Lower lobe of right lung (tissue), 2 donors: ENCODE data around the gene AFF3. TPM values are rescaled to one million over a fixed set of nuclear protein-coding genes. Genes with fewer than 3 reads are reported as not detected.

Experiments used
- ATAC-seq, 2 donors: fragments of 200-7000 bp; cut with Tn5 transposase; one replicate each; pipeline ENCODE4 v1.9.1; 2020 to 2022; ENCODE audit warnings: mild to moderate bottlenecking in 2 of 2, moderate library complexity in 2 of 2
- DNase-seq: peaks from one replicate; pipeline ENCODE4 v3.0.0-alpha.2; 2020
- H3K27ac ChIP-seq: fragments of 200-600 bp; one replicate; pipeline ENCODE4 v1.8.0; 2022
- H3K27me3 ChIP-seq: fragments of 200-600 bp; one replicate; pipeline ENCODE4 v1.8.0; 2022; ENCODE audit warnings: low read depth
- H3K36me3 ChIP-seq: fragments of 200-600 bp; one replicate; pipeline ENCODE4 v1.8.0; 2022; ENCODE audit warnings: mild to moderate bottlenecking
- H3K4me1 ChIP-seq: fragments of 200-600 bp; one replicate; pipeline ENCODE4 v1.8.0; 2022
- H3K4me3 ChIP-seq: fragments of 200-600 bp; one replicate; pipeline ENCODE4 v1.8.0; 2022; ENCODE audit warnings: mild to moderate bottlenecking
- H3K9me3 ChIP-seq: fragments of 200-600 bp; one replicate; pipeline ENCODE4 v1.8.0; 2022
- intact Hi-C: fragments of 100-400 bp; cut with DNase I; formaldehyde crosslinking; loops from one replicate; pipeline ENCODE4 v1.11.0; 2022
- total RNA-seq: library from RNA; stranded (reverse); fragmentation: NEBNext Ultra II Directional; extraction: Animal tissue kit (Norgen Biotek cat#: 25700); gene quantifications from one replicate; pipeline ENCODE4 v1.2.1, GENCODE V29; 2021
- TF ChIP-seq, protein P1 (sequence below): fragments of 200-600 bp; IDR thresholded peaks from one replicate; pipeline ENCODE4 v1.8.0; 2022; ENCODE audit warnings: antibody characterized with exemption, mild to moderate bottlenecking
- donor health status: DM: no; HTN: yes; CAD: no; lungs with severe emphysema.

AFF3 gene
- total RNA-seq, 1 donor from 2014 or later: 57.3 TPM

DNA sequence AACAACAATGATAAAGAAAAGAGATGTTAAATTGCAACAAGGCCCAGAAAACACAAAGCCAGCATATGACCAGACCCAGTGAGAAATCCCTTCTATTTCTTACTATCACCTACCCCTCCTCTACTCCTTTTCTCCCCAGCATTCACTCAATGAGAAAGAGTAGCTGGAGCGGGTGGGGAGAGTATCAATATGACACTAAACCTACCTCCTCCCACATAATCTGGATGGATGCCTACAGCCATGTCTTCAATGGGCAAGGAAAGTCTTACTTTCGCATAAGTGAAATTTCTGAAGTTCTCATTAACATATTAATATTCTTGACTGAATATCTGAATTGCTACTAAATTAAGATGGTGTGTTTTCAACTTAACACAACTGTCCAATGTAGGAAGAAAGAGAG lies 78.2 kb downstream of the AFF3 start:
- intact Hi-C loops: no loop called here
- no peak for DNase-seq
- TF ChIP-seq, protein P1, sequence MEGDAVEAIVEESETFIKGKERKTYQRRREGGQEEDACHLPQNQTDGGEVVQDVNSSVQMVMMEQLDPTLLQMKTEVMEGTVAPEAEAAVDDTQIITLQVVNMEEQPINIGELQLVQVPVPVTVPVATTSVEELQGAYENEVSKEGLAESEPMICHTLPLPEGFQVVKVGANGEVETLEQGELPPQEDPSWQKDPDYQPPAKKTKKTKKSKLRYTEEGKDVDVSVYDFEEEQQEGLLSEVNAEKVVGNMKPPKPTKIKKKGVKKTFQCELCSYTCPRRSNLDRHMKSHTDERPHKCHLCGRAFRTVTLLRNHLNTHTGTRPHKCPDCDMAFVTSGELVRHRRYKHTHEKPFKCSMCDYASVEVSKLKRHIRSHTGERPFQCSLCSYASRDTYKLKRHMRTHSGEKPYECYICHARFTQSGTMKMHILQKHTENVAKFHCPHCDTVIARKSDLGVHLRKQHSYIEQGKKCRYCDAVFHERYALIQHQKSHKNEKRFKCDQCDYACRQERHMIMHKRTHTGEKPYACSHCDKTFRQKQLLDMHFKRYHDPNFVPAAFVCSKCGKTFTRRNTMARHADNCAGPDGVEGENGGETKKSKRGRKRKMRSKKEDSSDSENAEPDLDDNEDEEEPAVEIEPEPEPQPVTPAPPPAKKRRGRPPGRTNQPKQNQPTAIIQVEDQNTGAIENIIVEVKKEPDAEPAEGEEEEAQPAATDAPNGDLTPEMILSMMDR: no peak
- Histone ChIP-seq H3K9me3 (no peaks in the 10 kb centered on the region), H3K27me3 (no peaks in the 10 kb centered on the region), H3K36me3 (no peaks in the 10 kb centered on the region), H3K27ac (no peak overlapping the region), H3K4me3 (no peak overlapping the region), H3K4me1 (peaks cover 21% of the 10 kb centered on the region)
- no peak for ATAC-seq

DNA sequence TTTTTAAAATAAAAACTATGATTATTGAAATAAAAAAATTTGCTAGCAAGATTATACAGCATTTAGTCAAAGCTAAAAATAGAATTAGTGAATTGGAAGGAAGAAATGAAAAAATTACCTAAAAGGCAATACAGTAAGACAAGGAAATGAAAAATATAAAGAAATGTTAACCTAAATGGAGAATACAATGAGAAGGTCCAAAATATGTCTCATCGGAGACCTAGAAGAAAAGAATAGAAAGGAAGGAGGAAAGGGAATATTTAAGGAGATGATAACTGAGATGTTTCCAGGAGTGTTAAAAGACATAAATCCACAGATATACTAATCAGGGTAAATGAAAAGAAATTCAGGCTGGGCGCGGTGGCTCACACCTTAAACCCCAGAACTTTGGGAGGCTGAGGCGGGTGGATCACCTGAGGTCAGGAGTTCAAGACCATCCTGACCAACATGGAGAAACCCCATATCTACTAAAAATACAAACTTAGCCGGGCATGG lies 78.9 kb downstream of the AFF3 start:
- ATAC-seq (no peak), DNase-seq (no peak)
- Histone ChIP-seq H3K4me1 (peaks cover 21% of the 10 kb centered on the region), H3K27me3 (no peaks in the 10 kb centered on the region), H3K36me3 (no peaks in the 10 kb centered on the region), H3K4me3 (no peak overlapping the region), H3K9me3 (no peaks in the 10 kb centered on the region), H3K27ac (no peak overlapping the region)
- TF ChIP-seq, protein P1: no peak
- intact Hi-C loops: no loop called here

DNA sequence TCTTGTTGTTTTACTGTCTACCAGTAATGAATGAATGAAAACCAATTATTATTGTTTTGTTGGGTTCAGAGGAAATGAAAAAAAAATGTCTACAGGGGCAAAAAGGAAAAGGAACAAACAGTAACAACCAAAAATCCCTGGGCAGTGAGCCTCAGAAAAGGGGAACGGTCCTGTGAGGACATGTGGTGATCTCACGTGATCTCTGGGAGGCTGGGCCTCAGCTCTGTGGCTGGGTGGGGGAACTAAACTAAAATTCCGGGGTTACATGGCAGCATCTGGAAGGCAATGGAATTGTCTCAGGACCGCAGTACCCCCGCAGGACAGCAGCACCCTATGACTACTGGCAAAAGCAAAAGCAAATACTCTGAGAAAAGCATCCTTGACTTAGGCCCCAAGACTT lies 80.1 kb downstream of the AFF3 start:
- TF ChIP-seq, protein P1: no peak
- H3K27me3 ChIP-seq: no peaks in the 10 kb centered on the region
- H3K9me3 ChIP-seq: no peaks in the 10 kb centered on the region
- no peak for ATAC-seq
- H3K36me3 ChIP-seq: no peaks in the 10 kb centered on the region
- H3K27ac ChIP-seq: no peak overlapping the region
- intact Hi-C loops: no loop called here
- no peak overlapping the region for H3K4me3 ChIP-seq
- peaks cover 15% of the 10 kb centered on the region for H3K4me1 ChIP-seq
- no peak for DNase-seq

DNA sequence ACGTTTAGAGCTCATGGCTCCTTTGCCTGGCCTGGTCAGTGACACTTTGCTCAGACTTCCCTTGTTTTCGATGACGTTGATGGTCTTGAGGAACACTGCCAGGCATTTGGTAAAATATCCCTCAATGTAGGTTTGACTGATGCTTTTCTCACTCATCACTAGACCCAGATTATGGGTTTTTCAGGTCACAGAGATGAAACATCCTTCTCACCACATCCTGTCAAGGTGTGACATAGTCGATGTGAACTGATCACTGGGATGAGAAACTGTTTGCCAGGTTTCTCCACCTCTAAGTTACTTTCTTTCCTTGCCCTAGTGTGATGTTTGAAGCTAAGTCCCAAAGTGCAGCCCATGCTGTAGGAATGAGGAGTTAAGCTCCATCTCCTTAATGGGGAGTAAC lies 81.5 kb downstream of the AFF3 start:
- Histone ChIP-seq H3K36me3 (no peaks in the 10 kb centered on the region), H3K27me3 (no peaks in the 10 kb centered on the region), H3K9me3 (no peaks in the 10 kb centered on the region), H3K4me1 (peaks cover under 1% of the 10 kb centered on the region), H3K27ac (no peak overlapping the region), H3K4me3 (no peak overlapping the region)
- DNase-seq (no peak), ATAC-seq (no peak)
- intact Hi-C loops: no loop called here
- TF ChIP-seq, protein P1: no peak

DNA sequence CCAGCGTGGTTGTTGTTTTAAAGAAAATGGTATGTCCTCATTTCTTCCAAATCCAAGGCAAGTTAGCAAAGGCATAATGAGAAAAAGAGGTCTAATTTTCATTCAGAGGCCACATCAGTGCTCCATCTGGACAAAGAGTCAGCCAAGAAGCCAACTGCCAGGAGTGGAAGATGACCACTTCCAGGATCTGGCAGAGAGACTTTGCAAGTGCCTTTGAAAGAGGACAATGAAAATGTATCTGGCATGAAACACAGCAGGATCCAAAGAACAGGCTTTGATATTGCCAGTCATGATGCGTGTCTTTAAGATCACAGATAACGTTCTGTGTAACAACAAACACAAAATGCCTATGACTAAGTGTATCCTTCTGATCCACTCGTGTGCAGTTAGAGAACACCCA lies 82.8 kb downstream of the AFF3 start:
- Histone ChIP-seq H3K4me1 (no peaks in the 10 kb centered on the region), H3K27ac (no peak overlapping the region), H3K4me3 (no peak overlapping the region), H3K9me3 (no peaks in the 10 kb centered on the region), H3K36me3 (no peaks in the 10 kb centered on the region), H3K27me3 (no peaks in the 10 kb centered on the region)
- intact Hi-C loops: no loop called here
- DNase-seq (no peak), ATAC-seq (no peak)
- TF ChIP-seq, protein P1: no peak

DNA sequence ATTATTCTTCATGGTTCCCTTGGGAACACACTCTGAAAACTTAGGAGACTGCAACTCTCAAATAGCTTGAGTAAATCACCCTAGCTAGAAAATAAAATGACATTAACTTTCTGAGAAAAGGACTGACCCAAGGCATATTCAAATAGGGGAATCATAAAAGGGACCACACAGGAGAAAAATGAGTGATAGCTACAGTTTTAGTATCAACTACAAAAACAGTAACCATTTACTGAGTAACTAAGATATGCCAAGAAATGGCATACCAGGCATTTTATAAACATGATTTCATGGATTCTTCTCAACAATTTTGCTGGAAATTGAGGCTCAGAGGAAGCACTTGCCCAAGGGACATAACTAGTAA lies 84.5 kb downstream of the AFF3 start:
- Histone ChIP-seq H3K27me3 (no peaks in the 10 kb centered on the region), H3K4me3 (no peak overlapping the region), H3K9me3 (no peaks in the 10 kb centered on the region), H3K27ac (no peak overlapping the region), H3K36me3 (no peaks in the 10 kb centered on the region), H3K4me1 (no peaks in the 10 kb centered on the region)
- DNase-seq: no peak
- ATAC-seq: no peak
- TF ChIP-seq, protein P1: no peak
- intact Hi-C loops: no loop called here
